ENCODE data around the gene APBA2.
"Not testable (repeated sequence)": the region's sequence is repeated elsewhere in the genome, so short reads cannot be mapped to it uniquely, and the experiment has no call there.

APBA2 gene

DNA sequence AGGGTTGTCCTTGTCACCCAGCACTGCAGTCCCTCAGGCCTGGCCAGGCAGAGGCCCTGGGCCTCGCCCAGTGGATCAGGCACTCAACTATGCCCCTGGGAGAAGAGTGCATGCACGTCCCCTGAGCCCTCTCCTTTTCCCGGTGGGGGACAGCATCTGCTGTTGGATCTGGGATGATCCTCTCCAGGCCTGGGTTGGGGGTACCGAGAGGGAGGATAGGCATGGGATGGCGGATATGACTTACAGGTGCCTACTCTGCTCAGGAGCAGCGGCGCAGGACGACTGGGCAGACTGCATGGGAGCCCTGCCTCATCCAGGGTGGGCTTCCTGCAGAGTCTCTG is 9.0 kb upstream of the APBA2 start:
- DNase-seq (ENCODE audit: low read depth in 3 of 3, low spot score in 1 of 3), result no peak

DNA sequence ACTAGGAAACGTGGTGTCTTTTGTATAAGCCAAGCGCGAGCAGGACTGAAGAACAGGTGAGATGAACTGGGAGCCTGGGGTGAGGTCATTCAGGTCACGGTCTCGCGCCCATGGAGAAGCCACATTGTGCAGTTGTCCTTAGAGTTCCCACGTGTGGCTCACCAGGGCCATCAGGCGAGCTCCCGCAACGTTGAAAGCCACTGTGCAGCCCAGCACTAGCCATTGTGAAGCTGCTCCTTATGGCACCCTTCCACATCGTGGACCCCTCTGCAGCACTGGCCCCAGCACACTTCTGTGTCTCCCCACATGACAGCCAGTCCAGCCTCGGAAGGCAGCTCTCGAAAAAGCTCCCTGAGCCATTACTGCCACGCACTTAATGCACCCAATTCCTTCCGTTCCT is 7.6 kb upstream of the APBA2 start:
- no peak for DNase-seq (ENCODE audit: low read depth in 3 of 3, low spot score in 1 of 3)

- no peak for DNase-seq (ENCODE audit: low read depth in 3 of 3, low spot score in 1 of 3)
Observed at GRCh38 chr15:28879551-28879950, 6.2 kb upstream of the APBA2 start.

- DNase-seq (ENCODE audit: low read depth in 3 of 3, low spot score in 1 of 3), result no peak
Observed at GRCh38 chr15:28880680-28881079, 5.1 kb upstream of the APBA2 start.

DNA sequence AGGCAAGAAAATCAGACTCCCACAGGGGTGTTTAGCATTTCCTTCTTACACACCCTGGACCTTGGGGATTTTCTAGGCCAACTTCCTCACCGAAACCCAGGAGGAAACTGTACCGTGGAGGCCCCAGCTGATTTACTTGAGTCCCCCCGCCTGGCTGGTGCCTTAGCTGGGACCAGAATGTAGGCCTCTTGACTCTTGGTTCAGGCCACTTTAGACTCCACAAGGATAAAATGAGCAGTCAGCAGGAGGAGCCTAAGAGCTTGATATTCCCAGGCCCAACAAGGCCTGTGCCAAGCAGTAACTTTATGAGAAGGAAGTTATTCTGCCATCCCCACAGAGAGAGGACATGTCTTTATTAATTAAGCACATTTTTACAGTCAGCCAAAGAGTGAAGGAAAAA is 4.6 kb upstream of the APBA2 start:
- DNase-seq (ENCODE audit: low read depth in 3 of 3, low spot score in 1 of 3), result no peak

GRCh38 chr15:28881600-28881999 is 4.2 kb upstream of the APBA2 start:
- DNase-seq (ENCODE audit: low read depth in 3 of 3, low spot score in 1 of 3), result no peak

- DNase-seq (ENCODE audit: low read depth in 3 of 3, low spot score in 1 of 3), result no peak
Observed at GRCh38 chr15:28884151-28884940, 1.4 kb upstream of the APBA2 start.

DNA sequence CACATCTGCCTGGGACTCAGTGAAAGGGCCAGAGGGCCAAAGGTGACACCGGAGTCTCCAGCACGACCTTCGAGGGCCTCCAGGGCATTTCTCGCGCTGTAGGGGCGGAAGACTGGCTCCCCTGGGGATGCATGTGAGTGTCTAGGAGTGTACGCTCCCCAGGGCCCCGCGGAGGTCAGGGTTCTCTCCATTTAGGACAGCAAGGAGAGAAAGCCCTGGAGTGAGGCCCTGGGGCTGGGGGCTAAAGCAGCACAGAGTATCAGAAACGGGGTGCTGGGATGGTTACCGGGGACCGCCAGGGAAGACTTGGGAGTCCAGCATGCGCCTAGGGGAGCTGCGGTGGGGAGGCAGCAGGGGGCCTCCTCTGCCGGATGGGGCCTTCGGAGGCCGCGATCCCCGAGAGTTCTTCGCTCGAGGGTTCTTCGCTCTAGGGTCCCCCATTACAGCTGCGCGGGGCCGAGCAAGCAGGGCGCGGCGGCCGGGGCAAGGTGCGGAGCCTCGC is 595 bp upstream of the APBA2 start:
- DNase-seq (ENCODE audit: low read depth in 3 of 3, low spot score in 1 of 3), result no peak

GRCh38 chr15:28886431-28887338 is 911 bp downstream of the APBA2 start:
- DNase-seq (ENCODE audit: low read depth in 3 of 3, low spot score in 1 of 3), result no peak

DNA sequence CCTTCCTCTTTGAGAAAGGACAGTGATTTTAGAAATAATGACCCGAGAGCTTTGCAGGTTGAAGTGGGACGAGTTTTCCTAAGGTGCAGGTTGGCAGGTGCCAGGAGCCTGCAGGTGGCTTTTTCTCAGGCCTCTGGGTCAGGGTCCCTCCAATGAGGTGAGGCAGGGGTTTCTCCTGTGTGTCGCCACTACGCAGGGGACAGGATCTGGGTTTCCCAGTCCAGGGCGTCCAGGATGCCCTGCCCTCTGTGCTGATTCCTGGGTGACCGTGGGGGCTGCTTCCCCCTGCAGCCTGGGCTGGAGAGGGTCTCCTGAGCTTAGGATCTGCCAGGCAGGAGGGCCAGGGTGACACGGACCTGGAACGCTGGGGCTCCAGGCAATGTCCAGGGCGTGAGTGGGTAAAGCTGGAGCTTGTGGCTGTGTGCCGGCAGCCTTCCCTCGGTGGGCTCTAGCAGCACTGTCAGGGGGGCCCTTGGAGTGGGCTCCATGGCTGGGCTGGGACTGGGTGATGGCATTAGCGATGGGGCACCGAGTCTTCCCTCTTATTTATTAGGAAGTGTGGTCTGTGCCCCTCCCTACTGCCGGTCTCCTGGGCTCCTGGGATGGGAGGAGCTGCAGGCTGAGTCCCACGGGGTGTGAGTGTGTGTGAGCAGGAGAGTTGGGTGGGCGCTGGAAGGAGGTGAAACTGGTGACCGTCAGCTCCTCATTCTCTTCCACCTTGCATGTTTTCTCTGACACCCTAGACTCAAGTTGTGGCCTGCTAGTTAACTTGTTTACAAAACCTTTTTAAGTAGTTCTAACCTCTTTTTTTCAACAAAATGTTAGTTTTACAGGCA is 1.8 kb downstream of the APBA2 start:
- DNase-seq (ENCODE audit: low read depth in 3 of 3, low spot score in 1 of 3), result no peak

DNA sequence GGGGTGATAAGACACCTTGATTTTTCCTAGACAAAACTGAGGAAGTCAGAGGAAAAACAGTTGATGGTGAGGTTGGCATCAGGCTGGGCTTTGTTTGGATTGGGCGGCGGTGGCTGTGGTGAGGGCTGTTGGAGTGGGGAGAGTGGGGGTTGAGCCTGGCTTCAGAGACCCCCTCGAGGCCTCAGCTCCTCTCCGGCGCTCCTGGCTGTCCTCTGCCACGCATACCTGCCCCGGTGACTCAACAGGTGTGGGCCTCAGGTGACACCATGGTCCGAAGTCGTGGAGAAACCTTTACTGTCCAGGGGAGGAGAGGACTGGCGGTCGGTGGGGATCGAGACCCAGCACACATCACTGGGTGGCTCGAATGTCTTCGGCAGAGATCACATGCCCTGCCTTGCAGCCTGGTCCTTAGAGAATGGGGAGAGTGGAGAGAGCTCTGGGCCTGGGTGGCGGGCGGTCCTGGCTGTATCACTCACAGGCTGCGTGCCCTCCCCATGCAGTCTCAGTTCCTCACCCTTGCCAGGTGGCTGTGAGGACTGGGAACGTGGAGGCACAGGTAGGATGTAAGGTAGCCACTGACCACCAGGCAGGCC is 2.6 kb downstream of the APBA2 start:
- no peak for DNase-seq (ENCODE audit: low read depth in 3 of 3, low spot score in 1 of 3)

DNA sequence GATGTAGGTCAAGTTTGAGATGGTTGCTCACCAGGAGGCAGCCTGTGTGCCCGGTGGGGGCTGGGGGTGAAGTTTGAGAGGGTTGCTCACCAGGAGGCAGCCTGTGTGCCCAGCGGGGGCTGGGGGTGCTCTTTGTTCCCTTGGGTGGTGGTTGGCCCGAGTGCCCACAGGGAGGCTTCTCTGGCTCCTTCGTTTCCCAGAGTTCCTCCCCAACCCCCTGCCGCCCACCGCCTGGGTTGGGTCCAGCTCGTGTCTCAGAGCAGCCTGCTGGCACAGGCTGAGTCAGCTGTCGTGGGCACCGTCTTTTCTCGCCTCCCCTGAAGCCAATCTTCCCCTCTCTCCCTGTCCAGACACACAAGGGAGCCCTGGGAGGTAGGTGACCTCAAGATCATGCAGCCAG is 3.1 kb downstream of the APBA2 start:
- no peak for DNase-seq (ENCODE audit: low read depth in 3 of 3, low spot score in 1 of 3)

- DNase-seq (ENCODE audit: low read depth in 3 of 3, low spot score in 1 of 3), result no peak
Observed at GRCh38 chr15:28889346-28889745, 3.6 kb downstream of the APBA2 start.

GRCh38 chr15:28889871-28890270 is 4.1 kb downstream of the APBA2 start:
- DNase-seq (ENCODE audit: low read depth in 3 of 3, low spot score in 1 of 3), result not testable (repeated sequence)

GRCh38 chr15:28890291-28890690 is 4.5 kb downstream of the APBA2 start:
- not testable (repeated sequence) for DNase-seq (ENCODE audit: low read depth in 3 of 3, low spot score in 1 of 3)

DNA sequence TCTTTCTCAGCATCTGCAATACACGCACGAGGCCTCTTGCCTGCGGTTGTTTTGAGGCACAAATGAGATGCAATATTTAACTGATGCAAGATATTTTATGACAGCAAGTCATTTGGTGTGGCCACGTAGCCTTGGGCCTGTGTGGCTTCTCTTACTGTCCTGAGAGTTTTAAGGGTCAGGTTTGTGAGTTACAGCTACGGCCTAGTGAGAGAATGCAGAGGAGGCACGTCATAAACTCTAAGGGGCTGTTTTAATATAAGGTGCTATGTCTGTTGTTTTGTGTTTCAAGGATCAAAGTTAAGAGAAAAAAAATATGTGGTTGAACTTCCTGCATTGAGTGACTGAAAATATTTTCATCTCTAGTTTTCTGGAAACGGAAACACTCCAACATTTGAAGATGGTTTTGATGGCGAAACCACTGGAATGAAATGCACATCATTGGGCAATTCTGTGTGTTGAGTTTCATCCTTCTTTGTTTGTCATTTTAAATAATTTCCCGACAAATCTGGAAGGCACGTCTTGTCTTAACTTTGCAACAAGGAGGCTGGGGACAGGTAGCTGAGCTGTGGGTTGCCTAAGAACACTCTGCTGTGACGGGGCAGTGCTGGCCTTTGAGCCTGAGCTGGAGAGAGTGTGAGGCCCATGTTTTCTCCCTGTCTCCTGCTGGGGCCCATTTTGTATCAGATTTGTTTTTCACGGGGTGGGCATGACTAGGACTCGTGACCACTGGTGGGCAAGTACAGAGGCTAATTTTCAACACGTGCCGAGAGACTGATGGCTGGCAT is 5.1 kb downstream of the APBA2 start:
- DNase-seq (ENCODE audit: low read depth in 3 of 3, low spot score in 1 of 3), result no peak

DNA sequence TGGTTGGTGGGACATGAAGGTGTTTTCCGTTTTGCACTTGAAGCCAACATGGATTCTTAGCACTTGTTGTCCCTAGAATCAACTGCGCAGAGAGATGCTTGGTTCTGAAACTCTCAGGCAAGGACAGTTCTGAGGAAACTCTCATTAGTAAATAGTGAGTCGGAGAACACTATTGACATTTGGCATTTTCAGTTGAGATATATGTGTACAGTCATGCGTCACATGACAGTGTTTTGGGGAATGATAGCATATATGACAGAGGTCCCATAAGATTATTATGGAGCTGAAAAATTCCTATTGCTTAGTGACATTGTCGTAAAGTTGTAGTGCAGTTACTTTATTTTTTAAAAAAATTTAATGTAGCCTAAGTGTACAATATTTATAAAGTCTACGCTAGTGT is 5.8 kb downstream of the APBA2 start:
- DNase-seq (ENCODE audit: low read depth in 3 of 3, low spot score in 1 of 3), result no peak

DNA sequence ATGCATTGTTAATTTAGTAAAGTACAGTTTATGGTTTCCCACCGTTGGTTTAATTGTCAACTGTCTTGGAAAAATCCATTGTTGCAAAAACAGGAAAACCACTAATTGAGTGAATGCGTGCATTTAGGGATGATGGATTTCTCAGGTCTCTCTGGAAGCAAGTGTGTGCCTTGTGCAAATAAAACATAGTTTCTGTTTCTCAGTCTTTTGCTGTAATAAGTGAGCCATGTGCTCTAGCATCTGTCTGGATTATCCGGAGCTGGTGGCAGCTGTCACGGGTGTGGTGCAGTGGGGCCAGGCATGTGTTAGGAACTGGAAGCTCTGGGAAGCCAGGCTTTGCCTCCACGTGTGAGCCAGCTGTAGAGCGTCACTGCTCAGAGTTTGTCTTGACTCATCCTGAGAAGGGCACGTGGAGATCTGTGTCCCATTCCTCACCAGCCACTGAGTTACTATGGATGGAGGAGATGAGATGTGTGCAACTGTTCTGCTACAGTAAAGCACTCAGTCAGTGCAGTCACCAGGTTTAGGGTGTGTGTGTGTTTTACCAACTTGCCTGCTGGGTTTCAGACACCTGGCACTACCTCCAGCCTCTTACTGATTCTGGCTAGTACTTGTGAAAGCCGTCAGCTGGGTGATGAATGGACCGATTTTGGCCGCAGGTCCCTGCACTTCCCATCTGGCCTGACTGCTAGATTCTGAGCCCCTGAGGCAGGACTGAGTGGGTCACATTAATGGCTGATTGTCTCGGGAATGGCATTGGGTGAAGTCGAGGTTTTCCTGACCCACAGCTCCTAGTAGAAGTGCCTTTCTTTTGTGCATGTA is 7.2 kb downstream of the APBA2 start:
- no peak for DNase-seq (ENCODE audit: low read depth in 3 of 3, low spot score in 1 of 3)

DNA sequence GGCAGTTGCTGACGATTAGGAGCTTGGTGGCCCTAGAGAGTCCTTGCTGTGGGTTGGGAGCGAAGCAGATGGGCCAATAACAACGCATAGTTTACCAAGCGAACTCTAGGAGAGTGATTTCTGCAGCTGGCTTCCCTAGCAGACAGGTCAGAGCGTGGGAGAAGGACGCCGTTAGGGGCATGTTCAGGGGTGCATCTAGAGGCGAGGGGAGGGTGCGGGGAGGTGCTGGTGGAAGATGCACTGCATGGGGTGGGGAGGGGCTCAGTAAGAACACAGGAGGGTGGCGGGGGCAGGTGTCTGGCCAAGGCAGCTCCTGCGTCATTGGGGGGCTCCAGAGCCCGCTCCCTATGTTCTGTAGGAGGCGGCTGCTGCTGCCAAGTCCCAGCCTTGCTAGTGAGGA is 8.9 kb downstream of the APBA2 start:
- DNase-seq (ENCODE audit: low read depth in 3 of 3, low spot score in 1 of 3), result no peak

Measured in stimulated activated CD4-positive, alpha-beta T cell treated with anti-CD3 and anti-CD28 coated beads, TNF-alpha, amount 100 ng/mL, for 1 hour (primary cell).